Effector memory CD4-positive, alpha-beta T cell (primary cell): Measurements from ENCODE around the gene ARMC9.

Experiments
- DNase-seq, 3 donors: peaks; one replicate each; pipeline ENCODE4 v3.0.0-alpha.2; 2020
- H3K27ac ChIP-seq: 2 replicates; pipeline ENCODE4 v1.7.0; 2013; ENCODE audit warnings: mild to moderate bottlenecking, low read length, moderate library complexity; ENCODE audit not compliant: insufficient read depth, poor library complexity, severe bottlenecking
- H3K27me3 ChIP-seq: replicated peaks from 2 replicates; pipeline ENCODE4 v1.7.0; 2013; ENCODE audit warnings: mild to moderate bottlenecking, low read length; ENCODE audit not compliant: insufficient read depth, control insufficient read depth, poor library complexity, severe bottlenecking
- H3K36me3 ChIP-seq: 2 replicates; pipeline ENCODE4 v1.7.0; 2013; ENCODE audit warnings: mild to moderate bottlenecking, low read length, moderate library complexity; ENCODE audit not compliant: control insufficient read depth, insufficient read depth
- H3K4me1 ChIP-seq: 2 replicates; pipeline ENCODE4 v1.7.0; 2013; ENCODE audit warnings: low read length, mild to moderate bottlenecking; ENCODE audit not compliant: control insufficient read depth, insufficient read depth, poor library complexity, severe bottlenecking
- H3K4me3 ChIP-seq: 2 replicates; pipeline ENCODE4 v1.7.0; 2013; ENCODE audit warnings: low read length, low read depth, mild to moderate bottlenecking; ENCODE audit not compliant: insufficient read depth, poor library complexity, severe bottlenecking
- H3K9me3 ChIP-seq: 2 replicates; pipeline ENCODE4 v1.7.0; 2013; ENCODE audit warnings: mild to moderate bottlenecking, low read length, moderate library complexity; ENCODE audit not compliant: control insufficient read depth

Gene ARMC9

DNA sequence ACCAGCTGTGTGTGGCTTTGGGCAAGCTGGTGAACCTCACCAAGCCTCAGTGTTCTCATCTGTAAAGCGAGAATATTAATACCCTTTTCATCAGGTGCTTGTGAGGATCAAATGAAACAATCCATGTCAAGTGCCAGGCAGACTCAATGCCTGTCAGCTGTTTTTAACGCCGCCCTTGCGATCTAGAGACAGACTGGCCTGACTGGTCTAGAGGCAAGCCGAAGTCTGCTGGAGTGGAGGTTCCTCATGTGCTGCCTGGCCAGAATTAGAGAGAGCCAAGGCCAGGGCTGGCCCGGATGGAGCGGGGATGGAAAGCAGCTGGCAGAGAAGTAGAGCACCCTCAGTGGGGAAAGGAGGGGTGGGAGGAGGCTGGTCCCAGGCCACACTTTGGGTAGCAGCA is 122.6 kb downstream of the ARMC9 start:
- H3K4me3 ChIP-seq, result no peak overlapping the region
- DNase-seq, result no peak

DNA sequence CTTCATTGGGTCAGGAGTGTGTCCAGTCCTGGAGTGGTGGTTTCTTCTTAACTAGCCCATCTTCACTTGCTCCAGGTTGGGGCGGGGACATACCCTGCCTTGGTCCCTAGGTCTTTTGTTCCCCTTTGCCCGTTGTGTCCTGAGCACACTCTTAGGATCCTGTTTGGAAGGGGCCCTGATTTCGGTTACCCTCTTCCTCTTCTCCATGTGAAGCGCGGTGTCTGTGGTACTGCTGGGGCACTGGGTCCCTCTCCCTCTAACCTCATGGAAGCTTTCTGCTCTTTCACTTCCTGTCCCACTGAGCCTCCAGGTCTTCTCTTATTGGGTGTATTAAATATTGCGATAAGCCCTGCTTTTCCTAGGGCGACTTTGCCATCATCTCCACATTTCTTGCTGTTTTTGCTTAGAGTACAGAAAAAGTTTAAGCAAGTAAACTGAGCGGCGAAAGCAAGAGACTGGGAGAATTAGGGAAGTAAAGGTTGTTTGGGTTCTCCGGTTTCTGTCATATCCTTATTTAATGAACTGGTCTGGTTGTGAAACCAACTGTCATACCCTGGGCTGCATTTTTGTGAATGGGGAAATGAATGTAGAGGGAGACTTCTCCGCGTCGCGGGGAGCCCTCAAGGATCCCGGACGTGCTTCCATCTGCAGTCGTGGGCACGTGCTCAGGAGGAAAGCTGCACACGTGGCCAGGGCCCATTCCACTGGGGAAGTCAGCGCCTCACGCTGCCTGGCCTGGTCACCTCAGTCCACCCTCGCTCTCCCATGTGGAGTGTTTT is 123.3 kb downstream of the ARMC9 start:
- Histone ChIP-seq H3K27me3 (no peaks in the 10 kb centered on the region), H3K36me3 (no peaks in the 10 kb centered on the region), H3K9me3 (no peaks in the 10 kb centered on the region), H3K27ac (no peak overlapping the region), H3K4me3 (no peak overlapping the region), H3K4me1 (no peaks in the 10 kb centered on the region)
- DNase-seq, result no peak

More for the DNA sequence above, 122.6 kb downstream of the ARMC9 start:
- H3K4me1 ChIP-seq, result no peaks in the 10 kb centered on the region
- no peaks in the 10 kb centered on the region for H3K36me3 ChIP-seq
- H3K27ac ChIP-seq, result no peak overlapping the region
- H3K27me3 ChIP-seq, result no peaks in the 10 kb centered on the region
- H3K9me3 ChIP-seq, result no peaks in the 10 kb centered on the region

DNA sequence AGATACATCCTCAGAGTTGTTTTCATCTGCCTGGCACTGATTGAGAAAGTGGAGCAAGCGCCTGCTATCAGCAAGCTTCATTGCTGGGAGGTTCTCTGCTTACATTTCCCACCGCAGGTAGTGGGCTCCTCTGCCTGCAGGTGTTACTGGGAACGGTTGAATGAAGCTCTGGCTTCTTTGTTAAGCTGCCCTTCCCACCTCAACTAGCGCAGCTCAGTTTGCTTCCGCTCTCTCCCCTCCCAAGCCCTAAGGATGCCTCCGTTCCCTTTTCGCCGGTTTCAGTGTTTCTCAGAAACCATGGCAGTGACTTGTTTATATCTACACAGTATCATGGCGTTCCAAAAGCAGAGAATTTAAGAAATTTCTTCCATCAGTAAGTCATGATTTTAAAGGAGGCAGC is 124.9 kb downstream of the ARMC9 start:
- Histone ChIP-seq H3K27me3 (no peaks in the 10 kb centered on the region), H3K27ac (no peak overlapping the region), H3K4me3 (no peak overlapping the region), H3K4me1 (no peaks in the 10 kb centered on the region), H3K36me3 (no peaks in the 10 kb centered on the region), H3K9me3 (no peaks in the 10 kb centered on the region)
- no peak for DNase-seq

DNA sequence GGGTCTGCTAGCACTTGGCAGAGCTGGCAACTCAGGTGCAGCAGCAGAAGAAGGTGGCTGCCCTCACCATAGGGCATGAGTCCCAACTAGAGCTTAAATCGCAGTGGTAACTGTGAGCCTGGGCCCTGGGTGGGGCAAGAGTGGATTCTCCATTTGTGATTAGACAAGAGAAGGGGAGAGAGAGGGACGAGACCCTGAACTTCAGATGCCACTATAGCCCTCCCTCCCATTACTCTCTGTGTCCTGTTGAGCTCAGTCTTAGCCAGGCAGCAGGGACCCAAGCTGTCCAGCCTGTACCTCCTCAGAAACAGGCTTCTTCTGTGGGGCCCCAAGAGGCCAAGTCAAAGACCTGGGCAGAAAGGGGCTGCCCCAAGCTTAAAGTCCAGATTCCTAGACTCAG is 127.4 kb downstream of the ARMC9 start:
- no peak for DNase-seq
- no peak overlapping the region for H3K4me3 ChIP-seq
- no peaks in the 10 kb centered on the region for H3K27me3 ChIP-seq
- H3K27ac ChIP-seq, result no peak overlapping the region
- H3K4me1 ChIP-seq, result no peaks in the 10 kb centered on the region
- no peaks in the 10 kb centered on the region for H3K9me3 ChIP-seq
- H3K36me3 ChIP-seq, result no peaks in the 10 kb centered on the region

DNA sequence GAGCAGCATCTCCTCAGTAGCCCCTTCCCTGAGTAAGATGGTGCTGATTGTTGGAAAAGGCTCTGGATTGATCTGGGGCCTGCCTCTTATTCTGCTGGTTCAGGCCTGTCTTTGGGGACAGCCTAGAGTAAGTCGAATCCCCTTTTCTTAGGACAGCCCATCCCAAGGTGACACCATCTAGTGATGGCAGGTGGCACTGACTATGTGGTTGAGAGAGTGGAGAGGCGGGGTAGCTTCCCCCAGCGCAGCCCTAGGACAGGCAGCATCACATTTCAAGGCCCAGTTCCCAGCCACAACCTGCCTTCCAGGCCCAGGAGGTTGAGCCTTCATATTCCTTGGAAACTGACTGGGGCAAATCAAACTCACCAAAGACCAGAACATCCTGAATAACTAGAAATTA is 128.0 kb downstream of the ARMC9 start:
- H3K27ac ChIP-seq, result no peak overlapping the region
- no peaks in the 10 kb centered on the region for H3K36me3 ChIP-seq
- H3K4me3 ChIP-seq, result no peak overlapping the region
- no peaks in the 10 kb centered on the region for H3K4me1 ChIP-seq
- H3K9me3 ChIP-seq, result no peaks in the 10 kb centered on the region
- H3K27me3 ChIP-seq, result no peaks in the 10 kb centered on the region
- no peak for DNase-seq

DNA sequence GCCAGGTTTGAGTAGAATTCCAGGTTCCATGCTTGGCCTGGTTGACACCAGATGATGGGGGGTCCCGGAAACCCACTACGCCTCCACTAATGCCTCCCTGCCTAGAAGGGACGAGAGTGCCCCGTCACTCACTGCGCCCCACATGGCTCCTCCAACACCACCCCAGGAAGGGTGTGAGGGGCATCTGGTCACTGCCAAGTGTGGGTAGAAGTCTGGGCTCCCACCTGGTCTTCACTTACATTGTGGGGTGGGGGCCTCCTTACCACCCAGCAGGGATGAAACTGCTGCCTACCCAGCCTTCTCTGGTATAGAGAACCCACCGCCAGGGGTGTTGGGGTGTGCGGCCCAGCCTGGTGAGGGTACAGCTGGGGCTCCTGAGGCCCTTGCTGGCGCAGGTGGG is 131.9 kb downstream of the ARMC9 start:
- Histone ChIP-seq H3K9me3 (no peaks in the 10 kb centered on the region), H3K4me3 (no peak overlapping the region), H3K27me3 (no peaks in the 10 kb centered on the region), H3K27ac (no peak overlapping the region), H3K36me3 (no peaks in the 10 kb centered on the region), H3K4me1 (no peaks in the 10 kb centered on the region)
- DNase-seq, result no peak

DNA sequence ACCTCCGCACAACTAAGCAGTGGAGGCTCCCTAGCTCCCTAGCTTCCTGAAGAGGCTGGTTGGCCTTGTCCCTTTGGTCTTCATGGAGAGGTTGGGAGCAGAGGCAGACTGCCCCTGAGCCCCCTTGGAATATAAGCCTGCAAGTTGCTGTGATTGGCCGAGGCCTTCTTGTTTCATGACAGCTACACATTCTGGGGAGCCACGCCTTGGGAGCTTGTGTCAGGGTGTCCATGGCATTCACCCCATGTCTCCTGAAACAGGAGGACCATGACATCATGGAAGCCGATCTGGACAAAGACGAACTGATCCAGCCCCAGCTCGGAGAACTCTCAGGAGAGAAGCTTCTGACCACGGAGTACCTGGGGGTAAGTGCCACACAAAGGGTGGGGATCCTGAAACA is 133.1 kb downstream of the ARMC9 start:
- H3K4me1 ChIP-seq, result no peaks in the 10 kb centered on the region
- H3K4me3 ChIP-seq, result no peak overlapping the region
- no peaks in the 10 kb centered on the region for H3K36me3 ChIP-seq
- no peak overlapping the region for H3K27ac ChIP-seq
- no peak for DNase-seq
- H3K27me3 ChIP-seq, result no peaks in the 10 kb centered on the region
- no peaks in the 10 kb centered on the region for H3K9me3 ChIP-seq

DNA sequence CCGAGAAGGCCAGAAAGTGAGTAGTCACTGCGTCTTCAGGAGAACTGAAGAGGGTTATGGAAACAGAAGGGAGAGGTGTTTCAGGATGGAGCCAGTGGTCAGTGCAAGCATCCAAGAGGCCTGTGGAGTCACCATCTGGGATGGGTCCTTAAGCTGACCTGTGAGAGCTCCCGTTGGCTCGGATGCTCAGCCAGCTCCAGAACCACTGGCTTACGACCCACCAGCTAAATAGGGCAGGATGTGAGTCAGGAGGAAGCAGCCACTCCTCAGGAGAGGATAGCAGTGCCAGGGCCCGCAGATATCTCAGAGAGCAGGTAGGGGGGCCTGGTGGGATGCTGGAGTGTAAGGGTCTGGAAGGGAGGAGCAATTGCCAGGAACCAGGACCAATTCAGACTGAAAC is 134.0 kb downstream of the ARMC9 start:
- no peak for DNase-seq
- H3K4me1 ChIP-seq, result no peaks in the 10 kb centered on the region

DNA sequence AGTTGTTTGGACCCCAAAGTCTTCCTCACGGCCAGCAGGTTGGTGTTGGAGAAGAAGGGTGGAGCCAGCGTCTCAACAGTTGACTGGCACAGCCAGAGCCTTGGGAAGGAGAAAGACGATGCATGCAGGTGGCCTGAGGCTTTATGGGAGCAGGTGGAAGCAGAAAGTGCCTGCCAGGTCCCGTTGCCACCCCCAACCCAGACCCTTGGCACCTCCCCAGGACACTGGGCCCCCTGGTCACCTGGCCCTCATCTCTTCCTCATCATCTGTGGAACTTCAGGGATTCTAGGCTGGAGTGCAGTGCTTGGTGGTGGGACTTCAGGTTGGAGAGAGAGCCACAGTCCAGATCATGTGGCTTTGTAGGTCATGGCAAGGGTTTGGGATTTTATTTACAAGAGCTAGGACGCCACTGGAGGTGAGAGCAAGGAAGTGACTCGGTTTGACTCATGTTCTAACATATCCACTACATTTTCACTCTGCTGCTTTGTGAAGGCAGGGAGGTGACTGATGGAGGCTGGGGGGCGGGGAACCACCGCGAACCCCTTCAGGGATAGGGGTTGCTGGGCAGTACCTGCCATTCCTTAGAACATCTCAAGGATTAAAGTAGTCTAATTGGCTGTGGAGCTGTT is 134.6 kb downstream of the ARMC9 start:
- Histone ChIP-seq H3K4me3 (no peak overlapping the region), H3K4me1 (no peaks in the 10 kb centered on the region), H3K36me3 (no peaks in the 10 kb centered on the region), H3K27me3 (no peaks in the 10 kb centered on the region), H3K27ac (no peak overlapping the region), H3K9me3 (no peaks in the 10 kb centered on the region)
- no peak for DNase-seq

More for the DNA sequence above, 134.0 kb downstream of the ARMC9 start:
- no peaks in the 10 kb centered on the region for H3K27me3 ChIP-seq
- H3K27ac ChIP-seq, result no peak overlapping the region
- no peaks in the 10 kb centered on the region for H3K9me3 ChIP-seq
- H3K4me3 ChIP-seq, result no peak overlapping the region
- no peaks in the 10 kb centered on the region for H3K36me3 ChIP-seq

DNA sequence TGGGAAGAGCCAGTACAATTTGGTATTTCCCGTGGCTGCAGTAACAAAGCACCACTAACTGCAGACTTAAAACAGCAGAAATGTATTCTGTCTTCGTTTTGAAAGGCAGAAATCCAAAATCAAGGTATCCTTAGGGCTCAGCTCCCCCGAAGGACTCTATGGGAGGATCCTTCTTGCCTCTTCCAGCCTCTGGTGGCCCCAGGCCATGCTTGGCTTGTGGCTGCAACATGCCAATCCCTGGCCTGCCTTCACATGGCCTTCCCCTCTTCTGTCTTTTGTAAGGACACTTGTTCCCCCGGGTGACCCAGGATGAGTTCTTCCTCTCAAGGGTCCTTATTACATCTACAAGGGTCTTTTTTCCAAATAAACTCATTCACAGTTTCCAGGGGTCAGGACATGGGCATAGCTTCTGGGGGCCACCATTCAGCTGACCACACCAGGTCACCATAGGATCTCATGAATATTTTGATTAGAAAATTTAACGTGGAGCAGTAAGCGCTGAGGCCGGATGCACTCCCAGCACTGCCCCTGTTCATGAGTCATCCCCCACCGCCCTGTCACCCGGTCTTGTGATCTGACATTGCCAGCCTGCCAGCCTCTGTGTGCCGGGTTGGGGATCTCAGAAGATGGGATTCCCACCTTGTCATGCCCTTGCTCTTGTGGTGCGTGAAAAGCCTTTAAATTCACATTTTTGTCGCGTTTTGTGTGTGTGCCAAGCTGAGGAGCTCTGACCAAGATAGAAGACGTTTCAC is 135.9 kb downstream of the ARMC9 start:
- Histone ChIP-seq H3K4me3 (no peak overlapping the region), H3K27ac (no peak overlapping the region), H3K27me3 (no peaks in the 10 kb centered on the region), H3K9me3 (no peaks in the 10 kb centered on the region), H3K4me1 (no peaks in the 10 kb centered on the region), H3K36me3 (no peaks in the 10 kb centered on the region)
- DNase-seq, result no peak
